Fibroblast of pulmonary artery (primary cell): ENCODE measurements around the gene MFGE8.

Source experiments
- DNase-seq: peaks from one replicate; pipeline ENCODE4 v3.0.0-alpha.2; 2010; ENCODE audit warnings: low read depth
- H3K4me3 ChIP-seq: replicated peaks from 2 replicates; pipeline ENCODE4 v1.5.1; 2011; ENCODE audit warnings: low read depth, mild to moderate bottlenecking, control low read depth, low read length, moderate library complexity
- CTCF ChIP-seq: IDR thresholded peaks from 2 replicates; pipeline ENCODE4 v1.5.1; 2011; ENCODE audit warnings: mild to moderate bottlenecking, control low read depth, low read length, inconsistent platforms; ENCODE audit errors: missing control alignments

The MFGE8 gene

GRCh38 chr15:88878720-88879184, 34.4 kb downstream of the MFGE8 start:
- peak; percentile 82 for TF ChIP-seq CTCF
- peak; percentile 55 for DNase-seq
- no peak overlapping the region for H3K4me3 ChIP-seq

- no peak for DNase-seq
- no peak for TF ChIP-seq CTCF
- H3K4me3 ChIP-seq: no peak overlapping the region
These were observed 35.3 kb downstream of the MFGE8 start for GRCh38 chr15:88877906-88878305.

- TF ChIP-seq CTCF: no peak
- no peak overlapping the region for H3K4me3 ChIP-seq
- DNase-seq: no peak
These were observed 35.8 kb downstream of the MFGE8 start for GRCh38 chr15:88877415-88877814.

GRCh38 chr15:88876573-88876972, 36.6 kb downstream of the MFGE8 start:
- DNase-seq: no peak
- no peak overlapping the region for H3K4me3 ChIP-seq
- no peak for TF ChIP-seq CTCF

- H3K4me3 ChIP-seq: no peak overlapping the region
- no peak for DNase-seq
- no peak for TF ChIP-seq CTCF
These were observed 38.5 kb downstream of the MFGE8 start for GRCh38 chr15:88874684-88875083.

GRCh38 chr15:88874275-88874674, 38.9 kb downstream of the MFGE8 start:
- TF ChIP-seq CTCF: no peak
- no peak for DNase-seq
- no peak overlapping the region for H3K4me3 ChIP-seq

- no peak overlapping the region for H3K4me3 ChIP-seq
- no peak for DNase-seq
- no peak for TF ChIP-seq CTCF
These were observed 39.4 kb downstream of the MFGE8 start for GRCh38 chr15:88873786-88874185.
